GM10248 (cell line): ENCODE results near the gene AKR1C1.
"Not testable (repeated sequence)": the region's sequence is repeated elsewhere in the genome, so short reads cannot be mapped to it uniquely, and the experiment has no call there.

Experiments
- CTCF ChIA-PET: fragments of 300-600 bp; sonication (Branson Sonifier 250); formaldehyde crosslinking; extraction: SDS; loops from one replicate; lab custom pipeline; 2021; ENCODE audit warnings: antibody characterized with exemption; lab: Yijun Ruan, JAX
- POLR2A ChIA-PET: fragments of 350-650 bp; sonication (Branson Sonifier 250); formaldehyde crosslinking; extraction: SDS; loops from one replicate; lab custom pipeline; 2020; ENCODE audit warnings: antibody characterized with exemption; lab: Yijun Ruan, JAX
- DNase-seq: peaks from one replicate; pipeline ENCODE4 v3.0.0; 2012; ENCODE audit errors: extremely low spot score
- CTCF ChIP-seq: IDR thresholded peaks from 2 replicates; pipeline ENCODE4 v1.5.1; 2012; ENCODE audit warnings: mild to moderate bottlenecking, low read depth; ENCODE audit errors: extremely low read depth, missing control alignments, control extremely low read depth

Gene AKR1C1

GRCh38 chr10:4943821-4944220 is 19.4 kb upstream of the AKR1C1 start:
- POLR2A ChIA-PET: no interaction called here
- CTCF ChIA-PET: interaction anchor here (0.9 kb wide), 1 partner anchor 9 kb away, joined by 3 read pairs; no protein-coding TSS in a partner anchor
- TF ChIP-seq CTCF: no peak
- no peak for DNase-seq

- DNase-seq: no peak
- TF ChIP-seq CTCF: no peak
- CTCF ChIA-PET: interaction anchor here (0.9 to 1.3 kb wide), 2 partner anchors 21 to 23 kb away, joined by 3 read pairs; no protein-coding TSS in a partner anchor
- POLR2A ChIA-PET: no interaction called here
Measured at GRCh38 chr10:4944841-4945240, 18.4 kb upstream of the AKR1C1 start.

- no peak for TF ChIP-seq CTCF
- ChIA-PET POLR2A (no interaction called here), CTCF (no interaction called here)
- no peak for DNase-seq
Measured at GRCh38 chr10:4945766-4946717, 17.2 kb upstream of the AKR1C1 start.

- CTCF ChIA-PET: no interaction called here
- TF ChIP-seq CTCF: no peak
- DNase-seq: no peak
- POLR2A ChIA-PET: no interaction called here
Measured at GRCh38 chr10:4947039-4947634, 16.1 kb upstream of the AKR1C1 start.

GRCh38 chr10:4947635-4948596 is 15.3 kb upstream of the AKR1C1 start:
- no peak for DNase-seq
- ChIA-PET CTCF (no interaction called here), POLR2A (no interaction called here)
- TF ChIP-seq CTCF: no peak

GRCh38 chr10:4951512-4952162 is 11.6 kb upstream of the AKR1C1 start:
- POLR2A ChIA-PET, CTCF ChIA-PET, DNase-seq: not testable (repeated sequence)
